K562 (cell line): ENCODE data around the gene ARPC2. TPM values are rescaled to one million over a fixed set of nuclear protein-coding genes. Genes with fewer than 3 reads are reported as not detected.

Experiments used
- ATAC-seq: fragments of 200-7000 bp; cut with Tn5 transposase; 3 replicates; pipeline ENCODE4 v1.9.1; 2020; ENCODE audit warnings: moderate library complexity
- BruUV-seq: library from RNA; stranded (reverse); fragments of 400-500 nt; replicated peaks from 2 replicates; lab custom pipeline; 2021; lab: Mats Ljungman, UMichigan
- CTCF ChIA-PET: fragments of 300-600 bp; formaldehyde crosslinking; extraction: SDS; loops from one replicate; lab custom pipeline; 2021; ENCODE audit warnings: low intra/inter-chr PET ratio; lab: Yijun Ruan, JAX
- POLR2A ChIA-PET: fragments of 300-600, 350-650 bp; sonication (Branson Sonifier 250); formaldehyde crosslinking; extraction: SDS; loops from one replicate; lab custom pipeline; 2021; ENCODE audit warnings: antibody characterized with exemption, inconsistent platforms; lab: Yijun Ruan, JAX
- DNase-seq, 4 experiments: peaks; one replicate each; pipeline versions ENCODE4 v3.0.0 to v3.0.0-alpha.2; 2011 to 2018; ENCODE audit warnings: low spot score in 3 of 4, mixed read lengths in 3 of 4; ENCODE audit errors: extremely low read depth in 1 of 4
- FAIRE-seq: peaks from 2 replicates; lab custom pipeline; 2011; peaks lifted over from hg19 to GRCh38; lab: Jason Lieb, UNC
- H2AFZ ChIP-seq: 2 replicates; pipeline ENCODE4 v1.6.0; 2011; ENCODE audit warnings: low read depth, low read length, control low read depth, inconsistent platforms
- H3K27ac ChIP-seq: fragments of 200-600 bp; 3 replicates; pipeline ENCODE4 v1.8.0; 2011; ENCODE audit warnings: low read depth, mild to moderate bottlenecking, control low read depth, inconsistent platforms, low read length, moderate library complexity, mixed read lengths; ENCODE audit errors: extremely low read depth
- H3K27me3 ChIP-seq, 2 experiments: fragments of 300-600 bp in 1 of 2; 2 replicates in 1 of 2; 3 replicates in 1 of 2; pipeline versions ENCODE4 v1.6.0 to v1.8.0; 2011; ENCODE audit warnings: inconsistent platforms in 2 of 2, low read length in 2 of 2, mild to moderate bottlenecking in 1 of 2, mixed read lengths in 1 of 2, moderate library complexity in 1 of 2; ENCODE audit not compliant: control insufficient read depth in 2 of 2, insufficient read depth in 2 of 2
- H3K36me3 ChIP-seq: fragments of 300-600 bp; 3 replicates; pipeline ENCODE4 v1.8.0; 2011; ENCODE audit warnings: mild to moderate bottlenecking, low read length, inconsistent platforms; ENCODE audit not compliant: control insufficient read depth, insufficient read depth
- H3K4me1 ChIP-seq, 2 experiments: fragments of 200-600 bp in 1 of 2; replicated peaks in 1 of 2; 2 replicates in 1 of 2; 3 replicates in 1 of 2; pipeline versions ENCODE4 v1.5.1 to v1.8.0; 2011; ENCODE audit warnings: inconsistent platforms in 2 of 2, low read length in 2 of 2, mild to moderate bottlenecking in 1 of 2, mixed read lengths in 1 of 2, moderate library complexity in 1 of 2; ENCODE audit not compliant: control insufficient read depth in 2 of 2, insufficient read depth in 2 of 2
- H3K4me2 ChIP-seq: 2 replicates; pipeline ENCODE4 v1.6.1; 2011; ENCODE audit warnings: low read length, control low read depth, inconsistent platforms, mixed read lengths; ENCODE audit not compliant: insufficient read depth
- H3K4me3 ChIP-seq: fragments of 200-600 bp; sonication (generic), shearing (Covaris generic); 2 replicates; pipeline ENCODE4 v1.5.1; 2016; ENCODE audit warnings: control low read depth, inconsistent platforms
- H3K79me2 ChIP-seq: fragments of 200-600 bp; 3 replicates; pipeline ENCODE4 v1.8.0; 2011; ENCODE audit warnings: low read length, inconsistent platforms; ENCODE audit not compliant: control insufficient read depth, insufficient read depth
- H3K9ac ChIP-seq, 2 experiments: 2 replicates each; pipeline versions ENCODE4 v1.6.0 to v1.6.1; 2011; ENCODE audit warnings: low read depth in 2 of 2, low read length in 2 of 2, control low read depth in 1 of 2, inconsistent platforms in 1 of 2, mild to moderate bottlenecking in 1 of 2, mixed read lengths in 1 of 2; ENCODE audit not compliant: insufficient read depth in 1 of 2
- H3K9me1 ChIP-seq: one replicate; pipeline ENCODE4 v1.6.0; 2011; ENCODE audit warnings: inconsistent platforms, mild to moderate bottlenecking, low read length, moderate library complexity; ENCODE audit not compliant: control insufficient read depth, insufficient read depth
- H3K9me3 ChIP-seq: replicated peaks from 2 replicates; pipeline ENCODE4 v1.5.1; 2011; ENCODE audit warnings: low read depth, low read length, inconsistent platforms; ENCODE audit not compliant: control insufficient read depth, insufficient read depth
- H4K20me1 ChIP-seq: replicated peaks from 2 replicates; pipeline ENCODE4 v1.6.1; 2011; ENCODE audit warnings: low read length, inconsistent platforms, mixed read lengths; ENCODE audit not compliant: control insufficient read depth, insufficient read depth
- CEBPG ChIP-seq, 3 experiments: fragments of 200-800 bp in 1 of 3; sonication (Bioruptor generic) in 1 of 3; sonication (generic) in 1 of 3; formaldehyde crosslinking in 1 of 3; IDR thresholded peaks in 2 of 3; conservative IDR thresholded peaks in 1 of 3; 2 replicates each; pipeline versions ENCODE4 v1.6.1 to v1.8.0; 2016 to 2022; ENCODE audit warnings: missing compliant biosample characterization in 2 of 3, missing genetic modification characterization in 2 of 3, mild to moderate bottlenecking in 1 of 3, missing genetic modification reagents in 1 of 3
- HNRNPUL1 ChIP-seq: fragments of 200-400 bp; formaldehyde crosslinking; IDR thresholded peaks from 2 replicates; pipeline ENCODE4 v1.6.1; 2017; ENCODE audit warnings: low read length
- MTF1 ChIP-seq: fragments of 250-450 bp; sonication (Bioruptor Pico); IDR thresholded peaks from 2 replicates; pipeline ENCODE4 v1.9.0; 2021; ENCODE audit warnings: moderate library complexity, mild to moderate bottlenecking, inconsistent platforms, borderline replicate concordance
- SIN3A ChIP-seq, 2 experiments: fragments of 150-350 bp in 1 of 2; IDR thresholded peaks; 2 replicates each; pipeline ENCODE4 v1.6.1; 2011 to 2016; ENCODE audit warnings: borderline replicate concordance in 2 of 2, low read depth in 2 of 2, low read length in 2 of 2, mild to moderate bottlenecking in 2 of 2, moderate library complexity in 2 of 2; ENCODE audit not compliant: control insufficient read depth in 1 of 2
- ZNF551 ChIP-seq: fragments of 250-450 bp; sonication (Bioruptor Pico); IDR thresholded peaks from 2 replicates; pipeline ENCODE4 v1.5.0; 2021; ENCODE audit warnings: mild to moderate bottlenecking, moderate library complexity
- WGBS: fragments of 100-300 bp; shearing (Covaris generic); methylation state at CpG from one replicate; pipeline ENCODE4 v1.1.6; 2016; ENCODE audit warnings: low coverage, mixed read lengths; ENCODE audit not compliant: insufficient coverage; ENCODE audit errors: missing lambda C conversion rate; 5-methylcytosine and 5-hydroxymethylcytosine counted together
- in situ Hi-C: fragments of 300-500 bp; cut with MboI; formaldehyde crosslinking; loops from 4 replicates; pipeline ENCODE4 v1.15.0; 2018; ENCODE audit warnings: inconsistent platforms, mixed read lengths
- intact Hi-C: fragments of 100-400 bp; cut with micrococcal nuclease; formaldehyde crosslinking; loops from 2 replicates; pipeline ENCODE4 v1.14.2; 2022
- polyA plus RNA-seq, 8 experiments: library from polyadenylated mRNA; depleted of rRNA in 4 of 8; stranded (reverse) in 5 of 8; unstranded in 3 of 8; fragments of >200 nt; fragmentation: Nextera tagmentation in 2 of 8; fragmentation: Illumina TruSeq in 1 of 8; extraction: Ambion mirVana in 2 of 8; extraction: Trizol in 1 of 8; gene quantifications; 2 replicates each; pipeline versions ENCODE4 v1.2.1 to v1.2.3, GENCODE V29; 2011 to 2014; ENCODE audit warnings: inconsistent platforms in 1 of 8, missing spikeins in 1 of 8
- total RNA-seq, 7 experiments: library from RNA; depleted of rRNA in 6 of 7; stranded (reverse); fragments of >200 nt in 6 of 7; fragmentation: Illumina TruSeq in 2 of 7; extraction: Trizol in 2 of 7; gene quantifications; 2 replicates each; pipeline versions ENCODE4 v1.2.1 to v1.2.3, GENCODE V29; 2011 to 2021; ENCODE audit warnings: low replicate concordance in 1 of 7

The ARPC2 gene
- total and polyA plus RNA-seq, 9 of the 15 experiments (the other 6 are each of a cell fraction or from before 2014, with no cell fraction given) = 81.9 to 187 (median 103) TPM

DNA sequence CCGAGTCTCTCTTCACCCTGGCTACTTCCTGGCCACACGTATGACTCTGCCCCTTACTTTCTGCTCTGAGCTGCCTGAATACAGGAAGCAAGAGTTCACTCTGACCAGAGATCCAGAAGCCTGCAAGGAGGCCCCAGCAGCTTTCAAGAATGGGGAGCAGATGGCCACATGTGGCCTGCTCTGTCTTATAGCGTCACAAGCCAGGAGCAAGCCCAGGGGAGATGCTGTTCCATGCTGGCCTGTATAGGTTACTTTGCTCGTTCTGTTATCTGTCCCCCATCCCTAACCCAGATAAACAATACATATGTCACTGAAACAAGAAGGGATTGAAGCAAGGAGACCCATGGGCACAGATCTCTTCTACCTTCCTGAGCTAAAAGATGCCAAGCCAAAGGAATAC, 57.6 kb downstream of the ARPC2 start:
- FAIRE-seq (no peak), DNase-seq (no peak), ATAC-seq (no peak)
- Histone ChIP-seq H4K20me1 (0 out of 2 replicates have a peak, but pooled peaks cover 5% of the 10 kb centered on the region), H3K4me3 (no peak overlapping the region), H3K9ac (no peak overlapping the region), H3K4me1 (peaks cover 0 to 21% of the 10 kb centered on the region in 2 experiments; a peak in 3 of 5 replicates), H3K36me3 (peaks cover 71% of the 10 kb centered on the region), H3K9me3 (no peaks in the 10 kb centered on the region), H3K79me2 (peaks cover 17% of the 10 kb centered on the region), H3K9me1 (no peaks in the 10 kb centered on the region), H3K27ac (no peak overlapping the region), H3K27me3 (no peaks in the 10 kb centered on the region), H3K4me2 (no peak overlapping the region), H2AFZ (no peak overlapping the region)
- in situ Hi-C loops = no loop called here
- ChIA-PET CTCF (no interaction called here), POLR2A (interaction anchor here (0.6 to 2.7 kb wide), 7 partner anchors 10 to 120 kb away, joined by 3 to 19 read pairs (median 4); no protein-coding TSS in a partner anchor)
- intact Hi-C loops = loop anchor here (10.0 kb wide), 1 partner anchor 370 kb away; no protein-coding TSS in a partner anchor
- TSS peak; percentile 38 for BruUV-seq
- WGBS = 86% methylated on average over 1 of the region's 4 CpGs
- TF ChIP-seq HNRNPUL1 (no peak), ZNF551 (CRISPR knock-in tag) (no peak), CEBPG (CRISPR knock-in tag; IDR thresholded peaks at IDR 0.05) (no peak), CEBPG (tag; conservative IDR thresholded peaks at IDR 0.05 in 1 of 2, IDR thresholded peaks at IDR 0.05 in 1 of 2) (no peak), SIN3A (IDR thresholded peaks at IDR 0.05; ENCODE audit: borderline replicate concordance in 2 of 2, control insufficient read depth in 1 of 2, low read depth in 2 of 2, low read length in 2 of 2) (no peak), MTF1 (no peak)
- TF ChIP-seq, all 486 proteins: peak for 0
